H1 (cell line): ENCODE data around the gene ZCCHC17. TPM values are rescaled to one million over a fixed set of nuclear protein-coding genes. Genes with fewer than 3 reads are reported as not detected.
"Not testable (repeated sequence)": the region's sequence is repeated elsewhere in the genome, so short reads cannot be mapped to it uniquely, and the experiment has no call there.

Source experiments
- CTCF ChIA-PET: fragments of 300-600 bp; sonication (Branson Sonifier 250); formaldehyde crosslinking; loops from one replicate; lab custom pipeline; 2021; ENCODE audit not compliant: partially characterized antibody; lab: Charles Lee
- POLR2A ChIA-PET: fragments of 300-600 bp; sonication (Branson Sonifier 250); formaldehyde crosslinking; loops from one replicate; lab custom pipeline; 2021; ENCODE audit warnings: inconsistent platforms; ENCODE audit not compliant: partially characterized antibody; lab: Charles Lee
- DNase-seq, 2 experiments: peaks; one replicate each; pipeline versions ENCODE4 v3.0.0 to v3.0.0-alpha.2; 2010 to 2022; ENCODE audit warnings: low spot score in 2 of 2, low read depth in 1 of 2, mixed read lengths in 1 of 2
- FAIRE-seq: peaks from 2 replicates; lab custom pipeline; 2011; peaks lifted over from hg19 to GRCh38; lab: Jason Lieb, UNC
- H2AFZ ChIP-seq: 2 replicates; pipeline ENCODE4 v1.8.1; 2012; ENCODE audit warnings: low read length, inconsistent platforms
- H2AK5ac ChIP-seq: 2 replicates; pipeline ENCODE4 v1.6.1; 2013; ENCODE audit warnings: low read depth, low read length
- H2BK120ac ChIP-seq: replicated peaks from 2 replicates; pipeline ENCODE3; 2013; ENCODE audit warnings: low read depth, low read length, inconsistent platforms
- H2BK12ac ChIP-seq: 2 replicates; pipeline ENCODE4 v1.6.1; 2013; ENCODE audit warnings: low read depth, low read length
- H2BK15ac ChIP-seq: 2 replicates; pipeline ENCODE4 v1.6.1; 2013; ENCODE audit warnings: low read length
- H2BK20ac ChIP-seq: 2 replicates; pipeline ENCODE4 v1.6.1; 2013; ENCODE audit warnings: low read length
- H2BK5ac ChIP-seq: 2 replicates; pipeline ENCODE4 v1.6.1; 2013; ENCODE audit warnings: low read depth, low read length
- H3K14ac ChIP-seq: 2 replicates; pipeline ENCODE4 v1.6.1; 2013; ENCODE audit warnings: inconsistent platforms; ENCODE audit not compliant: insufficient read length
- H3K18ac ChIP-seq: 2 replicates; pipeline ENCODE4 v1.6.1; 2013; ENCODE audit warnings: low read length; ENCODE audit errors: extremely low read depth
- H3K23ac ChIP-seq: 2 replicates; pipeline ENCODE4 v1.6.1; 2013; ENCODE audit warnings: inconsistent platforms; ENCODE audit not compliant: insufficient read length
- H3K23me2 ChIP-seq: 2 replicates; pipeline ENCODE4 v1.6.1; 2013; ENCODE audit warnings: low read depth, low read length
- H3K27ac ChIP-seq: 2 replicates; pipeline ENCODE4 v1.6.1; 2011; ENCODE audit warnings: low read depth, low read length, inconsistent platforms
- H3K27me3 ChIP-seq, 4 experiments: replicated peaks in 1 of 4; 1 replicate in 1 of 4; 2 replicates in 3 of 4; pipeline versions ENCODE4 v1.6.1 to v1.8.1; 2011 to 2013; ENCODE audit warnings: low read length in 3 of 4, mild to moderate bottlenecking in 3 of 4, inconsistent platforms in 2 of 4, mixed read lengths in 2 of 4, moderate library complexity in 1 of 4; ENCODE audit not compliant: control insufficient read depth in 3 of 4, insufficient read depth in 3 of 4; ENCODE audit errors: extremely low read depth in 1 of 4
- H3K36me3 ChIP-seq, 4 experiments: 2 replicates each; pipeline versions ENCODE4 v1.6.1 to v1.8.1; 2011 to 2013; ENCODE audit warnings: mild to moderate bottlenecking in 4 of 4, low read length in 3 of 4, moderate library complexity in 2 of 4, control low read depth in 1 of 4, inconsistent platforms in 1 of 4; ENCODE audit not compliant: insufficient read depth in 4 of 4, control insufficient read depth in 2 of 4
- H3K4ac ChIP-seq: replicated peaks from 2 replicates; pipeline ENCODE3; 2013; ENCODE audit warnings: low read length, low read depth, mixed read lengths, inconsistent platforms; ENCODE audit not compliant: insufficient read length
- H3K4me1 ChIP-seq, 4 experiments: replicated peaks in 1 of 4; 1 replicate in 1 of 4; 2 replicates in 3 of 4; pipeline versions ENCODE4 v1.6.1 to v1.8.1; 2011 to 2013; ENCODE audit warnings: low read length in 3 of 4, inconsistent platforms in 2 of 4, mixed read lengths in 1 of 4; ENCODE audit not compliant: insufficient read depth in 4 of 4, control insufficient read depth in 3 of 4
- H3K4me2 ChIP-seq, 2 experiments: 2 replicates each; pipeline versions ENCODE4 v1.6.1 to v1.8.1; 2011 to 2013; ENCODE audit warnings: low read depth in 2 of 2, low read length in 2 of 2, control low read depth in 1 of 2, inconsistent platforms in 1 of 2, mild to moderate bottlenecking in 1 of 2; ENCODE audit not compliant: insufficient read depth in 1 of 2
- H3K4me3 ChIP-seq, 4 experiments: fragments of 200-600, 300-600 bp in 1 of 4; sonication (generic), shearing (Covaris generic), sonication (Bioruptor Twin) in 1 of 4; 2 replicates each; pipeline versions ENCODE4 v1.5.1 to v1.8.1; 2011 to 2016; ENCODE audit warnings: low read length in 4 of 4, low read depth in 3 of 4, control low read depth in 2 of 4, inconsistent platforms in 2 of 4, mild to moderate bottlenecking in 2 of 4, mixed read lengths in 1 of 4, moderate library complexity in 1 of 4; ENCODE audit not compliant: insufficient read depth in 2 of 4; ENCODE audit errors: extremely low read depth in 1 of 4
- H3K56ac ChIP-seq: replicated peaks from 2 replicates; pipeline ENCODE3; 2013; ENCODE audit warnings: low read depth, mild to moderate bottlenecking, mixed read lengths, low read length, inconsistent platforms; ENCODE audit not compliant: insufficient read length
- H3K79me1 ChIP-seq: 2 replicates; pipeline ENCODE4 v1.6.1; 2013; ENCODE audit warnings: low read depth, low read length, control low read depth
- H3K79me2 ChIP-seq, 2 experiments: 2 replicates each; pipeline versions ENCODE4 v1.6.1 to v1.8.1; 2012 to 2013; ENCODE audit warnings: low read length in 2 of 2, mild to moderate bottlenecking in 2 of 2, inconsistent platforms in 1 of 2; ENCODE audit not compliant: insufficient read depth in 2 of 2, control insufficient read depth in 1 of 2
- H3K9ac ChIP-seq, 4 experiments: replicated peaks in 1 of 4; 1 replicate in 1 of 4; 2 replicates in 3 of 4; pipeline versions ENCODE4 v1.6.1 to v1.8.1; 2011 to 2013; ENCODE audit warnings: low read depth in 3 of 4, low read length in 3 of 4, control low read depth in 2 of 4, mild to moderate bottlenecking in 2 of 4, moderate library complexity in 2 of 4, inconsistent platforms in 1 of 4; ENCODE audit errors: extremely low read depth in 1 of 4
- H3K9me3 ChIP-seq, 2 experiments: 2 replicates each; pipeline versions ENCODE4 v1.6.1 to v1.8.1; 2012 to 2013; ENCODE audit warnings: mild to moderate bottlenecking in 2 of 2, moderate library complexity in 2 of 2, control low read depth in 1 of 2, inconsistent platforms in 1 of 2, low read depth in 1 of 2, low read length in 1 of 2, mixed read lengths in 1 of 2; ENCODE audit not compliant: insufficient read depth in 2 of 2
- H4K20me1 ChIP-seq, 2 experiments: replicated peaks in 1 of 2; 2 replicates each; pipeline versions ENCODE3 to v1.8.1; 2011 to 2013; ENCODE audit warnings: inconsistent platforms in 2 of 2, low read length in 2 of 2, mild to moderate bottlenecking in 1 of 2; ENCODE audit not compliant: insufficient read depth in 2 of 2, control insufficient read depth in 1 of 2
- H4K5ac ChIP-seq: 2 replicates; pipeline ENCODE4 v1.6.1; 2013; ENCODE audit warnings: low read length, low read depth, mixed read lengths, inconsistent platforms; ENCODE audit not compliant: insufficient read length
- H4K8ac ChIP-seq: 2 replicates; pipeline ENCODE4 v1.8.0; 2013; ENCODE audit warnings: mild to moderate bottlenecking, moderate library complexity, low read length, inconsistent platforms; ENCODE audit not compliant: insufficient read depth; ENCODE audit errors: extremely low read depth
- H4K91ac ChIP-seq: replicated peaks from 2 replicates; pipeline ENCODE3; 2013; ENCODE audit warnings: low read length, mixed read lengths, inconsistent platforms; ENCODE audit not compliant: insufficient read length
- WGBS, 2 experiments: shearing (Covaris generic) in 1 of 2; methylation state at CpG; one replicate each; pipeline versions ENCODE4 v1.1.6 to v1.1.7; 2013 to 2015; ENCODE audit warnings: low lambda C conversion rate in 2 of 2, mixed read lengths in 2 of 2, inconsistent platforms in 1 of 2, low coverage in 1 of 2, missing lambda C conversion rate in 1 of 2; ENCODE audit not compliant: insufficient replicate concordance in 2 of 2, insufficient coverage in 1 of 2, insufficient read length in 1 of 2; ENCODE audit errors: extremely low coverage in 1 of 2, missing lambda C conversion rate in 1 of 2; 5-methylcytosine and 5-hydroxymethylcytosine counted together
- polyA plus RNA-seq, 7 experiments: library from polyadenylated mRNA; depleted of rRNA in 3 of 7; stranded (reverse) in 5 of 7; unstranded in 2 of 7; fragments of >200 nt in 5 of 7; fragments of 200-250 nt in 2 of 7; gene quantifications; 1 replicate in 5 of 7; 2 replicates in 1 of 7; 4 replicates in 1 of 7; pipeline versions ENCODE4 v1.2.1 to v1.2.3, GENCODE V29; 2011 to 2013; ENCODE audit warnings: missing spikeins in 2 of 7, mixed read lengths in 2 of 7
- total RNA-seq: library from RNA; stranded (reverse); fragmentation: NEBNext Ultra II Directional; extraction: Animal tissue kit (Norgen Biotek cat#: 25700); gene quantifications from 2 replicates; pipeline ENCODE4 v1.2.1, GENCODE V29; 2021

Gene ZCCHC17
- total and polyA plus RNA-seq, 2 of the 8 experiments (the other 6 are each of a cell fraction or from before 2014, with no cell fraction given), result 51.6 to 59.3 TPM

GRCh38 chr1:31282426-31282825 is 14.4 kb upstream of the ZCCHC17 start:
- H3K4me3 ChIP-seq, H3K79me2 ChIP-seq, H3K4ac ChIP-seq, H3K23me2 ChIP-seq, FAIRE-seq, H2BK20ac ChIP-seq, H3K79me1 ChIP-seq, H3K9ac ChIP-seq, H4K5ac ChIP-seq, H2AK5ac ChIP-seq, H3K27ac ChIP-seq, H4K20me1 ChIP-seq, DNase-seq, H3K27me3 ChIP-seq, H3K18ac ChIP-seq, H3K14ac ChIP-seq, H2BK120ac ChIP-seq, H4K91ac ChIP-seq, H3K9me3 ChIP-seq, H2BK15ac ChIP-seq, H2BK12ac ChIP-seq, H3K4me1 ChIP-seq, H3K56ac ChIP-seq, H2AFZ ChIP-seq, H4K8ac ChIP-seq, H2BK5ac ChIP-seq, H3K4me2 ChIP-seq, H3K23ac ChIP-seq: not testable (repeated sequence)
- H3K36me3 ChIP-seq, result peaks cover 23 to 83% (median 62%) of the 10 kb centered on the region in 4 experiments
- ChIA-PET CTCF (interaction anchor here (1.0 to 3.2 kb wide), 4 partner anchors 10 to 112 kb away, joined by 3 to 15 read pairs (median 6); no protein-coding TSS in a partner anchor), POLR2A (interaction anchor here (1.7 to 8.1 kb wide), 6 partner anchors 9 to 98 kb away, joined by 4 to 45 read pairs (median 8); partner anchors contain the start of genes SNRNP40 and ZCCHC17)
- 96% methylated on average over 9 of the region's 9 CpGs; no CpG with 5 or more reads in 1 of the 2 experiments for WGBS, 2 experiments

- not testable (repeated sequence) for H3K27ac ChIP-seq, H3K23ac ChIP-seq, H4K20me1 ChIP-seq, H3K9me3 ChIP-seq, H3K4ac ChIP-seq, H3K18ac ChIP-seq, H4K91ac ChIP-seq, H2AFZ ChIP-seq, H2BK20ac ChIP-seq, H3K4me2 ChIP-seq, H3K14ac ChIP-seq, H3K79me1 ChIP-seq, H3K56ac ChIP-seq, H2AK5ac ChIP-seq, H3K4me3 ChIP-seq, H3K9ac ChIP-seq, H2BK120ac ChIP-seq, H4K8ac ChIP-seq, H2BK12ac ChIP-seq, H3K23me2 ChIP-seq, H3K79me2 ChIP-seq, FAIRE-seq, H3K27me3 ChIP-seq, H4K5ac ChIP-seq, DNase-seq, H2BK5ac ChIP-seq, H2BK15ac ChIP-seq, H3K4me1 ChIP-seq
- CTCF ChIA-PET, result interaction anchor here (0.9 to 1.2 kb wide), 2 partner anchors 89 to 103 kb away, joined by 3 read pairs; no protein-coding TSS in a partner anchor
- 84% methylated on average over 4 of the region's 4 CpGs; no CpG with 5 or more reads in 1 of the 2 experiments for WGBS, 2 experiments
- H3K36me3 ChIP-seq, result peaks cover 28 to 89% (median 62%) of the 10 kb centered on the region in 4 experiments
- POLR2A ChIA-PET, result interaction anchor here (0.6 to 1.0 kb wide), 5 partner anchors 11 to 188 kb away, joined by 3 to 5 read pairs (median 3); no protein-coding TSS in a partner anchor
These were observed 9.0 kb upstream of the ZCCHC17 start for GRCh38 chr1:31287791-31288190.
